GM18517 (cell line): ENCODE data around the gene IL2RA.
"Not testable (repeated sequence)": the region's sequence is repeated elsewhere in the genome, so short reads cannot be mapped to it uniquely, and the experiment has no call there.

ENCODE experiments used
- ATAC-seq: cut with Tn5 transposase; IDR thresholded peaks from one replicate; pipeline ENCODE4 v1.9.1; 2021; ENCODE audit warnings: mild to moderate bottlenecking, moderate library complexity; ENCODE audit not compliant: unreplicated experiment

The IL2RA gene

DNA sequence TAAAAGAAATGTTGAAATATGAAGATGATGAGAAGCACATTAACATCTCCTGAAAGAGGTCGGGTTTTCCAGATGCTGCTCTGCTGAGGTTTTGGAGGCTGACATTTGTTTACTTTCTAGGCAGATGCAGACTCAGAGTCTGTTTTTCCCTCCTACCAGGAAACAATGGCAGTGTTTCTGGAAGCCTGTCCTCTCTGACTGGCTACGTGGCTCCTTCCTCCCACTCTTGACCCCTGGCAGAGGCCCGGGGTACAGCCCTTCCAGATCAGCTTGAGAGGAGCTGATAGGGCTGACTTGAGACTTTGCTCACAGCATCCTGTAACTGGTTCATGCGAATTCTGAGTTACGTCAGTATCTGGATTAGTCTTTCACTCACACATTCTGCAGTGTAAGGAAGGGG, 43.7 kb downstream of the IL2RA start:
- ATAC-seq = no peak

GRCh38 chr10:6017781-6018354, 44.3 kb downstream of the IL2RA start:
- ATAC-seq = no peak

DNA sequence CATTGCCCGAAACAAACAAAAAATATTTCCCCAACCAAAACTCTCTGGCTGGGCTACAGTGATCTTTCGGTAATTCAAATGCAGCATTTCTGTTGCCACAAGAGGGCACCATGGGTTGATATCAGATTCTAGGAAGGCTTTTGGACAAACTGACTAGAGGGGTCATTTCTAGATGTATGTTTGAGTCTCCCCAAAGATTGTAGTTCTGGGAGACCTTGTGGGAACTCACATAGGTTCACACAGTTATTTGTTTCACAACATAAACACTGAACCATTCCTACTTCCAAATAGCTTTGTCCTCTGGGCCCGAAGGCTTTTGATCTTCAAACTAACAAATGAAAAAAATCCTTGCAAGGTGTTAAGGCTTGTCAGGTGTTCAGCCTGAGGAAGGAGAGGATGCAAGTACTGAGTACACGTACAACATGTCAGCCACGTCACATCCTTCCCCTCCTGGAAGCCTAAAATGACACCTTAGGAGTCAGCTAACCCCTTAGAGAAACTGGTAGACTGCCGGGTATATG, 47.9 kb downstream of the IL2RA start:
- ATAC-seq = peak; percentile 79

DNA sequence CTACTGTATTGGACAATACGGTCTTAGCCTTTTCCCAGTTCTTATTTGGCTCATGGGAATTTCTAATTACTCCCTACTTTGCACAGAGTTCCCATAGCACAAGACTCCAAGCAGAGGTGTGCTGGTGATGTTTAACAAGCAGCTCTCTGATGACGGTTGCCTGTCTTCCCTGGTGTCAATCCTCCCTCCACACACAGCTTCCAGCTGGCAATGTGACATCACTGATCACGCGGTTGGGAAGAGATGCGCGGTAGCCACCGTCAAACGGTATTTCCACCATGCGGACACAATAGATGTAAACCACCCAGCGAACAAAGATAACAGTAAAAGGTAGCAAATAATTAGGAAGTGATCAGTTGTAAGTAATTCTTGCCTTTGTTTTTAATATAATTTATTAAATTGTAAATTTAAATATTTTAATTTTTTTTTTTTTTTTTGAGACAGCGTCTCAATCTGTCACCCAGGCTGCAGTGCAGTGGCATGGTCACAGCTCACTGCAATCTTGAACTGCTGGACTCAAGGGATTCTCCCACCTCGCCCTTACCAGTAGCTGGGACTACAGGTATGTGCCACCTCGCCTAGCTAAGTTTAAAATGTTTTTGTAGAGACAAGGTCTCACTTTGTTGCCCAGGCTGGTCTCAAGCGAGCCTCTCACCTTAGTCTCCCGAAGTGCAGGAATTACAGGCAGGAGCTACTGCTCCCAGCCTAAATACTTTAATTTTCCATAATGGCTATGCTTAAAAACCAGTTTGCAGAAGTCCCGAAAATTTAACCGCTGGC, 48.6 kb downstream of the IL2RA start:
- no peak for ATAC-seq

GRCh38 chr10:6012121-6012905, 49.9 kb downstream of the IL2RA start:
- no peak for ATAC-seq

DNA sequence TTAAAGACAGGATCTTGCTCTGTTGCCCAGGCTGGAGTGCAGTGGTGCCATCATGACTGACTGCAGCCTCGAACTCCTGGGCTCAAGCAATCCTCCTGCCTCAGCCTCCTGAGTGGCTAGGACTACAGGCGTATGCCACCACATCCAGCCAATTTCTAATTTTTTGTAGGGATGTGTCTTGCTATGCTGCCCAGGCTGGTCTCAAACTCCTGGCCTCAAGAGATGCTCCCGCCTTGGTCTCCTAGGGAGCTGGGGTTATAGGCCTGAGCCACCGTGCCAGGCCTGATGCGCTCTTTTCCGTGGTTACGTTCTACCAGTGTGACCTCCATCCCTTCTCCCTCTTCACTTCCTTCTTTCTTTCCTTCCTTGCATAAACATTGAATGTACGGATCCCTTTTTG, 50.6 kb downstream of the IL2RA start:
- no peak for ATAC-seq

GRCh38 chr10:6010569-6010968, 51.6 kb downstream of the IL2RA start:
- no peak for ATAC-seq

DNA sequence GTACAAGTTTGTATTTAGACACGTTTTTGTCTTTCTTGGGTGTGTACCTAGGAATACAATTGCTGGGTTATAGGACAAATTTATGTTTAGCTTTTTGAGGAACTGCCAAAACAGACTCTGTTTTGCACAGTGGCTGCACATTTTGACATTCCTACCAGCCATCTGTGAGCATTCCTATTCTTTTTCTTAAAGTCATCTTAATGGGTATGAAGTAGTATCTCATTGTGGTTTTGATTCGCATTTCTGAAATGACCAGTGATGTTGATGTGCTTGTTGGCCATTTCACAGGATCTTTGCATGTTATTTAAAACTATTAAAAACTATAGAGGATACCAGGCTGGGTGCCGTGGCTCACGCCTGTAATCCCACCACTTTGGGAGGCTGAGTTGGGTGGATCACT, 52.2 kb downstream of the IL2RA start:
- no peak for ATAC-seq

DNA sequence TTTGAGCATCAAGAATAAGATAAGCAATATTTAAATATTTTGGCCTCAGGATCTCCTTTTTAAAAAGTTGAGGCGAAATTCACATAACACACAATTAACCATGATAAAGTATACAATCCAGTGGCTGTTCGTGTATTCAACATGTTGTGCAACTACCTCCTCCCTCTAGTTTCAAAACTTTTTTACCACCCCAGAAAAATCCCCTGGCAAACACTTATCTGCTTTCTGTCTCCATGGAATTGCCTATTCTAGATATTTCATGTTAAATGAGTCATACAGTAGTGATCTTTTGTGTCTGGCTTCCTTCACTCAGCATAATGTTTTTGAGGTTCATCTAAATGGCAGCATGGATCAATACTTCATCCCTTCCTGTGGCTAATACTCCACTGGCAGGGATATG, 53.0 kb downstream of the IL2RA start:
- ATAC-seq = no peak

- ATAC-seq = no peak
Measured at GRCh38 chr10:6008497-6009142, 53.5 kb downstream of the IL2RA start.

- no peak for ATAC-seq
Measured at GRCh38 chr10:6006991-6007390, 55.2 kb downstream of the IL2RA start.

DNA sequence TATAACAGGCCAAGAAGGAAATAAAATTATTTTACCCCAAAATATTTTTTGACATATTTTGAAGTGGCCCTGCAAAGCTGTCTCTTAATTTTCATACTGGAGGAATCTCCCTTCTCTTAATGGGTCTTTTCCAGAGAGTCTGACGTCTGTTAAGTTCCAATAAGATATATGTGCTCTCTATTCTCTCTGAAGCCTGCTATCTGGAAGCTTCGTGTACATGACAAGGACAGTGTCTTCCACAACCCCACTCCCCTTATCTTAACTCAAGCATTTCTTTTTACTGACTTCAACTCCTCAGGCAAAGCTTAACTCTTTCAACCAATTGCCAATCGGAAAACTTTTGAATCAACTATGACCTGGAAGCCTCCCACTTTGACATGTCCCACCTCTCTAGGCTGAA, 55.6 kb downstream of the IL2RA start:
- ATAC-seq = no peak

- no peak for ATAC-seq
Measured at GRCh38 chr10:6005856-6006395, 56.2 kb downstream of the IL2RA start.

- ATAC-seq = not testable (repeated sequence)
Measured at GRCh38 chr10:6005161-6005804, 56.9 kb downstream of the IL2RA start.

DNA sequence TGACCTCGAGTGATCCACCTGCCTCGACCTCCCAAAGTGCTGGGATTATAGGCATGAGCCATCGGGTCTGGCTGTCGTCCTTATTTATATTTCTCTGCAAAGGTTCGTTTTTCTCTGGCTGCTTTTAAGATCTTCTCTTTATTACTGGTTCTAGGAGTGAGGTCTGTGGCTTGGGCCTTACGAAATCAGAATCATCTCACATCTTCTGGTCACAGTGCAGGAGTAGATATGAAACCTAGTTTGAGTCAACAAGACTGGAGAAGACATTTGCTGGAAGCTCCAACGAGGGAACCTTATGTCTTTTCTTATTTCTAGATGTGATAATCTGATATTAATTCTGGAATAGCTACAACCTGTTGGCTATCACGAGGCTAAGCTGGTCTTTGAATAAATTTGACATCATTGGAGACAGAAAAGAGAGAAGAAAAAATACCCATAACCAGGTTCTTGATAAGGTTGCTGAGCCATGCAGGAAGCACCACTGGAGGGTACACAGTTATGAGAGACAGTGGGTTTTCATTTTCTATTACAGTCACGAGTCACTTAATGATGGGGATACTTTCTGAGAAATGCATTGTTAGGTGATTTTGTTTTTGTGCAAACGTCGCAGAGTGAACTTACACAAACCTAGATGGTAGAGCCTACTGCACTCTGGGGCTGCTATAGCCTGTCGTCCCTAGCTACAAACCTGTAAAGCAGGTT, 59.2 kb downstream of the IL2RA start:
- ATAC-seq = no peak

- ATAC-seq = no peak
Measured at GRCh38 chr10:5999440-6000165, 62.6 kb downstream of the IL2RA start.

DNA sequence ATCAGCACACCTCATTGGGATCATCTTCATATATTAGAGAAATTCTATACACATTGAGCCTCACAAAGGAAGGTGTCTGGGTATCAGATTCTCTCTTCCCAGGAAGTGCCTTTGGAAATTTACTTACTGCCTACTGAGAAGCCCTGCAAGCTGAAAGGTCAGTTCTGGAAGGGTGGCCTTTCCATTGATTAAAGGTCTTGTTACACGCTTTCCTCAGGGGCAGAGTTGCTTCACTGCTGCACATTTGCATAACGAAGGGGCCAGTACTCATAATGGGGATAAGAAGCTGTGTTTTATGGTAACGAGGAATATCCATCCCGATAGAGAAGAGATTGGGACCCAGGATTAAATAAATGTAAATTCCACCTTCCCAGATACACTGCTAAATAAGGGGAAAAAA, 65.5 kb downstream of the IL2RA start:
- ATAC-seq = no peak

GRCh38 chr10:5992398-5992797, 69.8 kb downstream of the IL2RA start:
- no peak for ATAC-seq

DNA sequence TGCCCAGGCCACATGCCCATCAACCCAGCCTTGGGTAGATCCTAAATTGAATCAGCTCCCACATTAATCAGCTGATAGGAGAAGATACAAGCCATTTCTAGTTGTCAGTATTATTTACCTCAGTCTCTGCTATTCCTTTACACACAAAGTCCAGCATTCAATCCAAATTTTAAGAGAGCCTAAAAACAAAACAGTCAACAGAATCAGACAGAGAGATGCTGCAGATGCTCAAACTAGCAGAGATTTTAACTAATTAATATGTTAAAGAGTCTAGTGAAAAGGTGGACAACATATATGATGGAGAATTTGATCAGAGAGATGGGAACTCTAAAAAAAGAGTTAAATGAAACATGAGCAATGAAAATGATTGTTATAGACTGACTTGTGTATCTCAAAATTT, 70.5 kb downstream of the IL2RA start:
- ATAC-seq = no peak
